SK-N-SH (cell line): ENCODE measurements around the gene ZCCHC17. TPM values are rescaled to one million over a fixed set of nuclear protein-coding genes. Genes with fewer than 3 reads are reported as not detected.

Experiments
- CTCF ChIA-PET: fragments of 300-600, 350-600 bp; formaldehyde crosslinking; extraction: SDS; loops from one replicate; lab custom pipeline; 2021; lab: Yijun Ruan, JAX
- POLR2A ChIA-PET: fragments of 350-600 bp; sonication (Branson Sonifier 250); formaldehyde crosslinking; extraction: SDS; loops from one replicate; lab custom pipeline; 2020; ENCODE audit warnings: antibody characterized with exemption, inconsistent platforms; lab: Yijun Ruan, JAX
- DNase-seq: peaks from one replicate; pipeline ENCODE4 v3.0.0; 2012
- H2AFZ ChIP-seq: fragments of 200-600 bp; sonication (generic); 2 replicates; pipeline ENCODE4 v1.8.1; 2016; ENCODE audit warnings: antibody characterized with exemption, mild to moderate bottlenecking, low read depth
- H3F3A ChIP-seq: fragments of 200-600 bp; sonication (generic); replicated peaks from 2 replicates; pipeline ENCODE3; 2016; ENCODE audit warnings: antibody characterized with exemption, mild to moderate bottlenecking; ENCODE audit not compliant: insufficient read depth
- H3K27ac ChIP-seq, 2 experiments: fragments of 200-500 bp in 1 of 2; fragments of 200-600 bp in 1 of 2; sonication (Bioruptor generic) in 1 of 2; sonication (generic), shearing (Covaris generic) in 1 of 2; 2 replicates each; pipeline versions ENCODE4 v1.5.1 to v1.6.1; 2014 to 2016; ENCODE audit warnings: low read depth in 2 of 2, inconsistent platforms in 1 of 2, low read length in 1 of 2, mild to moderate bottlenecking in 1 of 2, mixed read lengths in 1 of 2
- H3K27me3 ChIP-seq: fragments of 200-600 bp; sonication (generic), shearing (Covaris generic); 2 replicates; pipeline ENCODE4 v1.6.1; 2016; ENCODE audit warnings: mixed run types; ENCODE audit not compliant: insufficient read depth
- H3K36me3 ChIP-seq, 2 experiments: fragments of 200-500 bp in 1 of 2; fragments of 200-600 bp in 1 of 2; sonication (Bioruptor generic) in 1 of 2; sonication (generic) in 1 of 2; replicated peaks in 1 of 2; 2 replicates each; pipeline versions ENCODE3 to v1.5.1; 2014 to 2016; ENCODE audit warnings: low read length in 1 of 2, mild to moderate bottlenecking in 1 of 2; ENCODE audit not compliant: insufficient read depth in 2 of 2, control insufficient read depth in 1 of 2
- H3K4me1 ChIP-seq, 2 experiments: fragments of 200-500 bp in 1 of 2; fragments of 200-600 bp in 1 of 2; sonication (Bioruptor generic) in 1 of 2; sonication (generic), shearing (Covaris generic) in 1 of 2; 2 replicates each; pipeline versions ENCODE4 v1.5.1 to v1.6.1; 2014 to 2016; ENCODE audit warnings: low read depth in 1 of 2, low read length in 1 of 2, mixed run types in 1 of 2; ENCODE audit not compliant: insufficient read depth in 2 of 2, control insufficient read depth in 1 of 2
- H3K4me2 ChIP-seq: fragments of 200-600 bp; sonication (generic), shearing (Covaris generic); 2 replicates; pipeline ENCODE4 v1.6.1; 2017; ENCODE audit warnings: mixed run types
- H3K4me3 ChIP-seq, 2 experiments: fragments of 200-500 bp in 1 of 2; fragments of 200-600 bp in 1 of 2; sonication (Bioruptor generic) in 1 of 2; sonication (generic), shearing (Covaris generic) in 1 of 2; 2 replicates each; pipeline versions ENCODE4 v1.5.1 to v1.8.1; 2014 to 2016; ENCODE audit warnings: low read depth in 2 of 2, inconsistent platforms in 1 of 2, low read length in 1 of 2, mild to moderate bottlenecking in 1 of 2, mixed read lengths in 1 of 2, moderate library complexity in 1 of 2
- H3K79me2 ChIP-seq: fragments of 200-600 bp; sonication (generic); 2 replicates; pipeline ENCODE4 v1.8.1; 2017; ENCODE audit warnings: mild to moderate bottlenecking; ENCODE audit not compliant: insufficient read depth
- H3K9ac ChIP-seq: fragments of 200-600 bp; sonication (generic); 2 replicates; pipeline ENCODE4 v1.6.1; 2017; ENCODE audit warnings: mixed run types
- H3K9me2 ChIP-seq: fragments of 200-600 bp; sonication (generic); 2 replicates; pipeline ENCODE4 v1.6.1; 2017; ENCODE audit warnings: mixed run types
- H3K9me3 ChIP-seq: fragments of 200-600 bp; sonication (generic); 2 replicates; pipeline ENCODE4 v1.6.1; 2017; ENCODE audit warnings: mixed run types, mild to moderate bottlenecking, moderate library complexity
- H4K20me1 ChIP-seq: fragments of 200-600 bp; sonication (generic); 2 replicates; pipeline ENCODE4 v1.6.1; 2017; ENCODE audit warnings: mild to moderate bottlenecking, mixed run types; ENCODE audit not compliant: insufficient read depth
- CTCF ChIP-seq: fragments of 200-600 bp; sonication (generic); IDR thresholded peaks from 2 replicates; pipeline ENCODE4 v1.6.1; 2017; ENCODE audit warnings: antibody characterized with exemption, mild to moderate bottlenecking, moderate library complexity
- EP300 ChIP-seq, 2 experiments: IDR thresholded peaks; 2 replicates each; pipeline versions ENCODE4 v1.4.0 to v1.6.1; 2012; ENCODE audit warnings: borderline replicate concordance in 1 of 2, low read depth in 1 of 2, low read length in 1 of 2
- FOXJ3 ChIP-seq: sonication (generic); formaldehyde crosslinking; IDR thresholded peaks from 2 replicates; pipeline ENCODE4 v1.5.1; 2020; ENCODE audit warnings: mild to moderate bottlenecking, missing genetic modification reagents
- IRF3 ChIP-seq: fragments of 150-350 bp; IDR thresholded peaks from 2 replicates; pipeline ENCODE4 v1.6.1; 2016; ENCODE audit warnings: mild to moderate bottlenecking, low read depth, low read length
- NFIC ChIP-seq: IDR thresholded peaks from 2 replicates; pipeline ENCODE4 v1.4.0; 2012; ENCODE audit warnings: borderline replicate concordance
- PBX3 ChIP-seq: IDR thresholded peaks from 2 replicates; pipeline ENCODE4; 2012
- RCOR1 ChIP-seq: fragments of 150-350 bp; IDR thresholded peaks from 2 replicates; pipeline ENCODE4 v1.6.1; 2017; ENCODE audit warnings: antibody characterized with exemption, low read length
- REST ChIP-seq: IDR thresholded peaks from 2 replicates; pipeline ENCODE4 v1.6.1; 2012; ENCODE audit warnings: mild to moderate bottlenecking, low read depth, low read length, moderate library complexity
- RFX5 ChIP-seq: IDR thresholded peaks from 2 replicates; pipeline ENCODE4 v1.6.1; 2012; ENCODE audit warnings: mild to moderate bottlenecking, improper control_type of control experiment, low read length
- TCF12 ChIP-seq: IDR thresholded peaks from 2 replicates; pipeline ENCODE4 v1.4.0; 2012
- ZBTB33 ChIP-seq: IDR thresholded peaks from 2 replicates; pipeline ENCODE4 v1.4.0; 2012; ENCODE audit warnings: low read depth, borderline replicate concordance
- WGBS: methylation state at CpG from one replicate; pipeline ENCODE4 v1.1.6; 2017; ENCODE audit warnings: low lambda C conversion rate; 5-methylcytosine and 5-hydroxymethylcytosine counted together
- polyA plus RNA-seq, 3 experiments: library from polyadenylated mRNA; depleted of rRNA; stranded (reverse); fragments of >200 nt; gene quantifications; 2 replicates each; pipeline ENCODE4 v1.2.3, GENCODE V29; 2012

ZCCHC17 gene
- polyA plus RNA-seq, 1 of the 3 experiments (the other 2 are of a cell fraction): 25.8 TPM

DNA sequence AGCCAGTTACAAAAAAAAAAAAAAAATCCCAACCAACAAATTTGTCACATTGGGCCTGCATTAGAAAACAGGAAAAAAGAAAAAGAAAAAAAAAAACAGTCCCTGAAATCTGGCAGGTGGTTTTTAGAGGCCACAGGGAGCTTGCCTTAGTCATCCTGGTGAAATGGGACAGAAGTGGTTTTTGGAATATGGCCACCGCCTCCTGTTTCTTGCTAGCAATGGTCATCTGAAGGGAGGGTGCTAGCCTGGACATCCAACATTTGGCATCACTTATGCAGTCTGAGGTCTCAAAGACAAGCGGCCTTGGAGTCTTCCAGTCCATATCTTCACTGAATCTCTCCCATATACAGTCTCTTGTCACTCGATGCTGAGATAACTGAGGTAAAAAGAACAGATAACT, 37.1 kb upstream of the ZCCHC17 start:
- H3K4me2 ChIP-seq: no peak overlapping the region
- peaks cover 47 to 66% of the 10 kb centered on the region in 2 experiments for H3K36me3 ChIP-seq
- CTCF ChIA-PET: interaction anchor here (1.2 to 1.3 kb wide), 2 partner anchors 76 to 79 kb away, joined by 3 read pairs; no protein-coding TSS in a partner anchor
- no peak overlapping the region for H3K9ac ChIP-seq
- no peak overlapping the region for H2AFZ ChIP-seq
- H3K9me2 ChIP-seq: no peaks in the 10 kb centered on the region
- DNase-seq: no peak
- no peaks in the 10 kb centered on the region for H3K9me3 ChIP-seq
- H3F3A ChIP-seq: no peaks in the 10 kb centered on the region
- H4K20me1 ChIP-seq: no peaks in the 10 kb centered on the region
- H3K4me3 ChIP-seq: no peak overlapping the region
- H3K79me2 ChIP-seq: no peaks in the 10 kb centered on the region
- POLR2A ChIA-PET: no interaction called here
- H3K27me3 ChIP-seq: no peaks in the 10 kb centered on the region
- no peak overlapping the region for H3K27ac ChIP-seq
- H3K4me1 ChIP-seq: no peaks in the 10 kb centered on the region
- WGBS: 94% methylated on average over 3 of the region's 3 CpGs
- no peak for TF ChIP-seq TCF12
- TF ChIP-seq IRF3: no peak
- no peak for TF ChIP-seq REST
- TF ChIP-seq NFIC: no peak
- TF ChIP-seq PBX3: no peak
- TF ChIP-seq RFX5: no peak
- no peak for TF ChIP-seq FOXJ3
- no peak for TF ChIP-seq EP300 (IDR thresholded peaks at IDR 0.05; ENCODE audit: borderline replicate concordance in 1 of 2, low read depth in 1 of 2, low read length in 1 of 2)
- TF ChIP-seq RCOR1: no peak
- no peak for TF ChIP-seq CTCF
- TF ChIP-seq ZBTB33: no peak
